ENCODE results near the gene EHD1. TPM values are rescaled to one million over a fixed set of nuclear protein-coding genes. Genes with fewer than 3 reads are reported as not detected.

EHD1 gene
- total and polyA plus RNA-seq, 9 of the 15 experiments (the other 6 are each of a cell fraction or from before 2014, with no cell fraction given) = 0.46 to 65.0 (median 16.4) TPM

DNA sequence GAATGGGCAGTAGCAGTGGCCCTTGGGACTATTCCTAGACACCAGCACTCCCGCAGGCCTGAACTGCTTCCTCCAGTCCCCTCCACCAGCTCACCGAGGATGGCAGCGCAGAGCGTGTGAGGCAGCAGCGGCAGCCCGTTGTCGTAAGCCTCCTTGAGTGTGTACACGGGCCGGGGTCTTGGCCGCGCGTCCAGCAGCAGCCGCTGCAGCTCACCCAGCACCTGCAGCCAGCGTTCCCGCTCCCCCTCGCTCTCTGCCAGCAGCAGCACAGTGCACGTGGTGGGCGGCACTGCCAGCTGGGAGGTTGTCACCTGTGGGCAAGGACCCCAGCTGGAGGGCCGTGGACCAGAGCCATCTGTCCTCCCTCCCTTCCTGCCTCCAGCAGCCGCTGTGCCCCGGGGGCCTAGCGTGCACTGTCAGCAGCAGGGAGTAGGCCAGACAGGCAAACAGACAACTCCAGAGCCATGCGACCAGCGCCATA lies 47.0 kb downstream of the EHD1 start (continued):
- TF ChIP-seq GTF2A2 (tag; IDR thresholded peaks at IDR 0.05) (no peak), NRF1 (conservative IDR thresholded peaks at IDR 0.05 in 1 of 2, IDR thresholded peaks at IDR 0.05 in 1 of 2) (no peak), KLF10 (CRISPR knock-in tag; IDR thresholded peaks at IDR 0.05) (no peak), ETV6 (IDR thresholded peaks at IDR 0.05; ENCODE audit: borderline replicate concordance in 1 of 2, low read depth in 2 of 2, low read length in 1 of 2) (no peak), ETV6 (CRISPR knock-in tag; IDR thresholded peaks at IDR 0.05; ENCODE audit: borderline replicate concordance) (no peak), TAL1 (IDR thresholded peaks at IDR 0.05) (no peak), POLR2H (tag; IDR thresholded peaks at IDR 0.05; ENCODE audit: low read depth) (no peak), CHCHD3 (CRISPR knock-in tag; IDR thresholded peaks at IDR 0.05) (no peak), NUFIP1 (IDR thresholded peaks at IDR 0.05; ENCODE audit: partially characterized antibody) (no peak), EGR1 (conservative IDR thresholded peaks at IDR 0.05) (no peak)
- TF ChIP-seq, protein P1, sequence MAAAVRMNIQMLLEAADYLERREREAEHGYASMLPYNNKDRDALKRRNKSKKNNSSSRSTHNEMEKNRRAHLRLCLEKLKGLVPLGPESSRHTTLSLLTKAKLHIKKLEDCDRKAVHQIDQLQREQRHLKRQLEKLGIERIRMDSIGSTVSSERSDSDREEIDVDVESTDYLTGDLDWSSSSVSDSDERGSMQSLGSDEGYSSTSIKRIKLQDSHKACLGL (CRISPR knock-in tag; IDR thresholded peaks at IDR 0.05; ENCODE audit: borderline replicate concordance, poor library complexity, severe bottlenecking) = no peak
- TF ChIP-seq, protein P2, sequence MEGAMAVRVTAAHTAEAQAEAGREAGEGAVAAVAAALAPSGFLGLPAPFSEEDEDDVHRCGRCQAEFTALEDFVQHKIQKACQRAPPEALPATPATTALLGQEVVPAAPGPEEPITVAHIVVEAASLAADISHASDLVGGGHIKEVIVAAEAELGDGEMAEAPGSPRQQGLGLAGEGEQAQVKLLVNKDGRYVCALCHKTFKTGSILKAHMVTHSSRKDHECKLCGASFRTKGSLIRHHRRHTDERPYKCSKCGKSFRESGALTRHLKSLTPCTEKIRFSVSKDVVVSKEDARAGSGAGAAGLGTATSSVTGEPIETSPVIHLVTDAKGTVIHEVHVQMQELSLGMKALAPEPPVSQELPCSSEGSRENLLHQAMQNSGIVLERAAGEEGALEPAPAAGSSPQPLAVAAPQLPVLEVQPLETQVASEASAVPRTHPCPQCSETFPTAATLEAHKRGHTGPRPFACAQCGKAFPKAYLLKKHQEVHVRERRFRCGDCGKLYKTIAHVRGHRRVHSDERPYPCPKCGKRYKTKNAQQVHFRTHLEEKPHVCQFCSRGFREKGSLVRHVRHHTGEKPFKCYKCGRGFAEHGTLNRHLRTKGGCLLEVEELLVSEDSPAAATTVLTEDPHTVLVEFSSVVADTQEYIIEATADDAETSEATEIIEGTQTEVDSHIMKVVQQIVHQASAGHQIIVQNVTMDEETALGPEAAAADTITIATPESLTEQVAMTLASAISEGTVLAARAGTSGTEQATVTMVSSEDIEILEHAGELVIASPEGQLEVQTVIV (CRISPR knock-in tag; IDR thresholded peaks at IDR 0.05; ENCODE audit: borderline replicate concordance) = no peak
- TF ChIP-seq, protein P3, sequence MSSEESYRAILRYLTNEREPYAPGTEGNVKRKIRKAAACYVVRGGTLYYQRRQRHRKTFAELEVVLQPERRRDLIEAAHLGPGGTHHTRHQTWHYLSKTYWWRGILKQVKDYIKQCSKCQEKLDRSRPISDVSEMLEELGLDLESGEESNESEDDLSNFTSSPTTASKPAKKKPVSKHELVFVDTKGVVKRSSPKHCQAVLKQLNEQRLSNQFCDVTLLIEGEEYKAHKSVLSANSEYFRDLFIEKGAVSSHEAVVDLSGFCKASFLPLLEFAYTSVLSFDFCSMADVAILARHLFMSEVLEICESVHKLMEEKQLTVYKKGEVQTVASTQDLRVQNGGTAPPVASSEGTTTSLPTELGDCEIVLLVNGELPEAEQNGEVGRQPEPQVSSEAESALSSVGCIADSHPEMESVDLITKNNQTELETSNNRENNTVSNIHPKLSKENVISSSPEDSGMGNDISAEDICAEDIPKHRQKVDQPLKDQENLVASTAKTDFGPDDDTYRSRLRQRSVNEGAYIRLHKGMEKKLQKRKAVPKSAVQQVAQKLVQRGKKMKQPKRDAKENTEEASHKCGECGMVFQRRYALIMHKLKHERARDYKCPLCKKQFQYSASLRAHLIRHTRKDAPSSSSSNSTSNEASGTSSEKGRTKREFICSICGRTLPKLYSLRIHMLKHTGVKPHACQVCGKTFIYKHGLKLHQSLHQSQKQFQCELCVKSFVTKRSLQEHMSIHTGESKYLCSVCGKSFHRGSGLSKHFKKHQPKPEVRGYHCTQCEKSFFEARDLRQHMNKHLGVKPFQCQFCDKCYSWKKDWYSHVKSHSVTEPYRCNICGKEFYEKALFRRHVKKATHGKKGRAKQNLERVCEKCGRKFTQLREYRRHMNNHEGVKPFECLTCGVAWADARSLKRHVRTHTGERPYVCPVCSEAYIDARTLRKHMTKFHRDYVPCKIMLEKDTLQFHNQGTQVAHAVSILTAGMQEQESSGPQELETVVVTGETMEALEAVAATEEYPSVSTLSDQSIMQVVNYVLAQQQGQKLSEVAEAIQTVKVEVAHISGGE (CRISPR knock-in tag; IDR thresholded peaks at IDR 0.05) = no peak

Measured in K562 (cell line).